Measurements from ENCODE around the gene SLC17A8.

DNA sequence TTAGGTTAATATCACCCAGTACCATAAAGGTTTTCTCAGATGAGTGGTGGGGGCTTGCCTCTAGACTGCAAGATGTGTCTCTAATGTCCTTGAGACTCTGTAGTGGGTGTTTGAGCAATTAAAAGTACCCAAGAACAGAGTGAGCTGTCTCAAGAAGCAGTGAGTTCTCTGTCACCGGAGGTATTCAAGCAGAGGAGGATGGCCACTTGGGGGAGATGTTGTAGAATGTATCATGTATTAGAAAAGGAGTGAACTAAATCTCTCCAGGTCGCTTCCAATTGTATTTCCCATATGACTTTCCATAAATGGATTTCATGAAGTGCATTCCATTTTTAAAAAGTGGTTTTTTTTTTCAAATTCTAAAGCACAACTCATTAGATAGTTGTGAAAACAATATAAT is 35.0 kb downstream of the SLC17A8 start:
- TF ChIP-seq, protein P1, sequence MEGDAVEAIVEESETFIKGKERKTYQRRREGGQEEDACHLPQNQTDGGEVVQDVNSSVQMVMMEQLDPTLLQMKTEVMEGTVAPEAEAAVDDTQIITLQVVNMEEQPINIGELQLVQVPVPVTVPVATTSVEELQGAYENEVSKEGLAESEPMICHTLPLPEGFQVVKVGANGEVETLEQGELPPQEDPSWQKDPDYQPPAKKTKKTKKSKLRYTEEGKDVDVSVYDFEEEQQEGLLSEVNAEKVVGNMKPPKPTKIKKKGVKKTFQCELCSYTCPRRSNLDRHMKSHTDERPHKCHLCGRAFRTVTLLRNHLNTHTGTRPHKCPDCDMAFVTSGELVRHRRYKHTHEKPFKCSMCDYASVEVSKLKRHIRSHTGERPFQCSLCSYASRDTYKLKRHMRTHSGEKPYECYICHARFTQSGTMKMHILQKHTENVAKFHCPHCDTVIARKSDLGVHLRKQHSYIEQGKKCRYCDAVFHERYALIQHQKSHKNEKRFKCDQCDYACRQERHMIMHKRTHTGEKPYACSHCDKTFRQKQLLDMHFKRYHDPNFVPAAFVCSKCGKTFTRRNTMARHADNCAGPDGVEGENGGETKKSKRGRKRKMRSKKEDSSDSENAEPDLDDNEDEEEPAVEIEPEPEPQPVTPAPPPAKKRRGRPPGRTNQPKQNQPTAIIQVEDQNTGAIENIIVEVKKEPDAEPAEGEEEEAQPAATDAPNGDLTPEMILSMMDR (IDR thresholded peaks at IDR 0.05), result no peak
- TF ChIP-seq POLR2A (IDR thresholded peaks at IDR 0.05) (no peak), POLR2AphosphoS5 (IDR thresholded peaks at IDR 0.05; ENCODE audit: insufficient read depth in 1 of 2, low read depth in 1 of 2) (no peak)
